HepG2 (cell line): ENCODE measurements around the gene NSMCE1. TPM values are rescaled to one million over a fixed set of nuclear protein-coding genes. Genes with fewer than 3 reads are reported as not detected.

Experiments
- CCDC6 ChIP-seq: sonication (generic); formaldehyde crosslinking; IDR thresholded peaks from 2 replicates; pipeline ENCODE4 v1.8.1; 2022; ENCODE audit warnings: mild to moderate bottlenecking, missing genetic modification reagents, moderate library complexity
- ELF1 ChIP-seq: sonication (generic); formaldehyde crosslinking; IDR thresholded peaks from 2 replicates; pipeline ENCODE4 v1.4.0; 2020; ENCODE audit warnings: missing genetic modification reagents
- JUNB ChIP-seq: sonication (generic); formaldehyde crosslinking; IDR thresholded peaks from 2 replicates; pipeline ENCODE4 v1.8.0; 2022; ENCODE audit warnings: missing genetic modification reagents, mild to moderate bottlenecking, borderline replicate concordance
- KLF15 ChIP-seq: sonication (generic); formaldehyde crosslinking; IDR thresholded peaks from 2 replicates; pipeline ENCODE4 v1.8.1; 2023; ENCODE audit warnings: borderline replicate concordance, mild to moderate bottlenecking, inconsistent platforms, missing genetic modification reagents, mixed read lengths
- NR2F6 ChIP-seq, 2 experiments: IDR thresholded peaks; 2 replicates each; pipeline ENCODE4 v1.6.1; 2016; ENCODE audit warnings: antibody characterized with exemption in 1 of 2, mild to moderate bottlenecking in 1 of 2
- SATB2 ChIP-seq: sonication (generic); formaldehyde crosslinking; IDR thresholded peaks from 2 replicates; pipeline ENCODE4 v1.5.0; 2020; ENCODE audit warnings: missing genetic modification reagents
- SRY ChIP-seq: sonication (generic); formaldehyde crosslinking; IDR thresholded peaks from 2 replicates; pipeline ENCODE4 v1.8.0; 2022; ENCODE audit warnings: mild to moderate bottlenecking, missing genetic modification reagents
- XBP1 ChIP-seq: sonication (generic); formaldehyde crosslinking; IDR thresholded peaks from 2 replicates; pipeline ENCODE4 v1.5.0; 2020; ENCODE audit warnings: missing genetic modification reagents
- ZFY ChIP-seq: sonication (generic); formaldehyde crosslinking; IDR thresholded peaks from 2 replicates; pipeline ENCODE4 v1.4.0; 2020; ENCODE audit warnings: missing genetic modification reagents
- ZNF619 ChIP-seq: sonication (generic); formaldehyde crosslinking; IDR thresholded peaks from 2 replicates; pipeline ENCODE4 v1.4.0; 2020; ENCODE audit warnings: mild to moderate bottlenecking, missing genetic modification reagents
- ZNF737 ChIP-seq: sonication (generic); formaldehyde crosslinking; IDR thresholded peaks from 2 replicates; pipeline ENCODE4 v1.5.0; 2020; ENCODE audit warnings: missing genetic modification reagents, mild to moderate bottlenecking, borderline replicate concordance
- ZNF766 ChIP-seq: sonication (generic); formaldehyde crosslinking; IDR thresholded peaks from 2 replicates; pipeline ENCODE4 v1.5.0; 2020; ENCODE audit warnings: missing genetic modification reagents, borderline replicate concordance
- ZNF773 ChIP-seq: sonication (generic); formaldehyde crosslinking; IDR thresholded peaks from 2 replicates; pipeline ENCODE4 v1.4.0; 2020; ENCODE audit warnings: missing genetic modification reagents, borderline replicate concordance
- polyA plus RNA-seq, 8 experiments: library from polyadenylated mRNA; depleted of rRNA in 3 of 8; stranded (reverse) in 7 of 8; unstranded in 1 of 8; fragments of >200 nt; fragmentation: Illumina TruSeq in 4 of 8; extraction: Trizol in 4 of 8; gene quantifications; 2 replicates each; pipeline versions ENCODE4 v1.2.1 to v1.2.3, GENCODE V29; 2011 to 2016; ENCODE audit warnings: low read depth in 4 of 8, missing spikeins in 1 of 8, mixed read lengths in 1 of 8; ENCODE audit not compliant: insufficient read depth in 1 of 8
- total RNA-seq, 5 experiments: library from RNA; depleted of rRNA; stranded (reverse); fragments of >200 nt; fragmentation: Illumina TruSeq; extraction: Trizol; gene quantifications; 2 replicates each; pipeline ENCODE4 v1.2.3, GENCODE V29; 2016; ENCODE audit warnings: low read depth in 1 of 5
- TF ChIP-seq, protein P1 (sequence below): sonication (generic); formaldehyde crosslinking; IDR thresholded peaks from 2 replicates; pipeline ENCODE4 v1.4.0; 2020; ENCODE audit warnings: missing genetic modification reagents, borderline replicate concordance
- TF ChIP-seq, protein P2 (sequence below), 2 experiments: sonication (generic) in 1 of 2; formaldehyde crosslinking in 1 of 2; IDR thresholded peaks; 2 replicates each; pipeline versions ENCODE4 v1.5.1 to v1.6.1; 2011 to 2020; ENCODE audit warnings: borderline replicate concordance in 1 of 2, low read depth in 1 of 2, low read length in 1 of 2, mild to moderate bottlenecking in 1 of 2, missing genetic modification reagents in 1 of 2, moderate library complexity in 1 of 2
- TF ChIP-seq, protein P3 (sequence below): sonication (generic); formaldehyde crosslinking; IDR thresholded peaks from 2 replicates; pipeline ENCODE4; 2020; ENCODE audit warnings: missing genetic modification reagents, mild to moderate bottlenecking, borderline replicate concordance
- TF ChIP-seq, protein P4 (sequence below): sonication (generic); formaldehyde crosslinking; IDR thresholded peaks from 2 replicates; pipeline ENCODE4 v1.8.1; 2023; ENCODE audit warnings: mild to moderate bottlenecking, moderate library complexity, missing genetic modification reagents
- TF ChIP-seq, protein P5 (sequence below): sonication (generic); formaldehyde crosslinking; IDR thresholded peaks from 2 replicates; pipeline ENCODE4 v1.9.0; 2021; ENCODE audit warnings: missing genetic modification reagents, borderline replicate concordance

NSMCE1 gene
- total and polyA plus RNA-seq, 2 of the 13 experiments (the other 11 are each of a cell fraction or from before 2014, with no cell fraction given), result 42.7 to 52.9 TPM

DNA sequence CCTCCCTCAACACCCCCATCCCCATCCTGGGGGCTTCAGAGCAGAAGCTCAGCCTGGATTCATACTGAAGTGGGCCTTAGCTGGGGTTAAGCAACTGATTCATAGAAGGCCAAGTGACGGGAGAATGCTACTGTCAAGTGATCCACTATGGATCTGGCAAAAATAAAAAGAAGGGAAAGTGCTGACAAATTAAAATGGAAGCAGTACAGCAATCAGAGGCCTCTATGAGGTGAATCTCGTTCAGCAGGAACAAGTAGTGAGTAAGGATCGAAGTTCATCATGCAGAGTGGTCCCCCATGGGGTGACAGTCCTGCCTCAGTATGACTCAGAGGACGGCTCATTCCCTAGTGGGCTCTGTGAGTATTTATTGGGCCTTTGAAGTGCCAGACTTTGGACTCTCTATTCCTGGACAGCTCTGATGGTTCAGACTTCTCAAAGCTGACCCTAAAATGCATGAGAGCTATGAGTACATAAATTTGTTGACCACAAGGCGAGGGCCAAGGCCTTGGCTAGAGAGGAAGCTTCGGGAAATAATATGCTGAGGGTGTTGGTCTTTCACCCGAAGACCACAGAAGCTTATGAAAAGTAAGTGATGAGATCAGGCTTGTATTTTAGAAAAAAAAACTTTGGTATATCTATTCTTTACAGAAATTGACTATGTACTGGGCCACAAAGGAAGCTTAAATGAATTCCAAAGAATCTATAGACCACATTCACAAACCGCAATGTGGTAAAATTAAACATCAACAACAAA is 5.3 kb upstream of the NSMCE1 start (continued):
- TF ChIP-seq XBP1 (no peak), ZNF766 (CRISPR knock-in tag) (peak; percentile 92), NR2F6 (IDR thresholded peaks at IDR 0.05) (peak; percentile 96), NR2F6 (CRISPR knock-in tag; IDR thresholded peaks at IDR 0.05) (peak; percentile 97), SATB2 (CRISPR knock-in tag) (peak; percentile 92), ZNF737 (CRISPR knock-in tag) (no peak), JUNB (peak; percentile 87; the same call in 1 of the 2 replicates), ZFY (peak; percentile 76), KLF15 (CRISPR knock-in tag) (no peak), SRY (CRISPR knock-in tag) (no peak), ZNF773 (0 out of 2 replicates have a peak, but pooled peaks have one; percentile 66), CCDC6 (CRISPR knock-in tag) (peak; percentile 60; the same call in 1 of the 2 replicates), ELF1 (CRISPR knock-in tag) (peak; percentile 52; the same call in 1 of the 2 replicates), ZNF619 (CRISPR knock-in tag) (no peak)
- TF ChIP-seq, protein P1, sequence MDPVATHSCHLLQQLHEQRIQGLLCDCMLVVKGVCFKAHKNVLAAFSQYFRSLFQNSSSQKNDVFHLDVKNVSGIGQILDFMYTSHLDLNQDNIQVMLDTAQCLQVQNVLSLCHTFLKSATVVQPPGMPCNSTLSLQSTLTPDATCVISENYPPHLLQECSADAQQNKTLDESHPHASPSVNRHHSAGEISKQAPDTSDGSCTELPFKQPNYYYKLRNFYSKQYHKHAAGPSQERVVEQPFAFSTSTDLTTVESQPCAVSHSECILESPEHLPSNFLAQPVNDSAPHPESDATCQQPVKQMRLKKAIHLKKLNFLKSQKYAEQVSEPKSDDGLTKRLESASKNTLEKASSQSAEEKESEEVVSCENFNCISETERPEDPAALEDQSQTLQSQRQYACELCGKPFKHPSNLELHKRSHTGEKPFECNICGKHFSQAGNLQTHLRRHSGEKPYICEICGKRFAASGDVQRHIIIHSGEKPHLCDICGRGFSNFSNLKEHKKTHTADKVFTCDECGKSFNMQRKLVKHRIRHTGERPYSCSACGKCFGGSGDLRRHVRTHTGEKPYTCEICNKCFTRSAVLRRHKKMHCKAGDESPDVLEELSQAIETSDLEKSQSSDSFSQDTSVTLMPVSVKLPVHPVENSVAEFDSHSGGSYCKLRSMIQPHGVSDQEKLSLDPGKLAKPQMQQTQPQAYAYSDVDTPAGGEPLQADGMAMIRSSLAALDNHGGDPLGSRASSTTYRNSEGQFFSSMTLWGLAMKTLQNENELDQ (CRISPR knock-in tag), result no peak
- TF ChIP-seq, protein P2, sequence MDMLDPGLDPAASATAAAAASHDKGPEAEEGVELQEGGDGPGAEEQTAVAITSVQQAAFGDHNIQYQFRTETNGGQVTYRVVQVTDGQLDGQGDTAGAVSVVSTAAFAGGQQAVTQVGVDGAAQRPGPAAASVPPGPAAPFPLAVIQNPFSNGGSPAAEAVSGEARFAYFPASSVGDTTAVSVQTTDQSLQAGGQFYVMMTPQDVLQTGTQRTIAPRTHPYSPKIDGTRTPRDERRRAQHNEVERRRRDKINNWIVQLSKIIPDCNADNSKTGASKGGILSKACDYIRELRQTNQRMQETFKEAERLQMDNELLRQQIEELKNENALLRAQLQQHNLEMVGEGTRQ (IDR thresholded peaks at IDR 0.05; ENCODE audit: low read depth, low read length), result no peak
- TF ChIP-seq, protein P2 (CRISPR knock-in tag; IDR thresholded peaks at IDR 0.05; ENCODE audit: borderline replicate concordance), result no peak
- TF ChIP-seq, protein P3, sequence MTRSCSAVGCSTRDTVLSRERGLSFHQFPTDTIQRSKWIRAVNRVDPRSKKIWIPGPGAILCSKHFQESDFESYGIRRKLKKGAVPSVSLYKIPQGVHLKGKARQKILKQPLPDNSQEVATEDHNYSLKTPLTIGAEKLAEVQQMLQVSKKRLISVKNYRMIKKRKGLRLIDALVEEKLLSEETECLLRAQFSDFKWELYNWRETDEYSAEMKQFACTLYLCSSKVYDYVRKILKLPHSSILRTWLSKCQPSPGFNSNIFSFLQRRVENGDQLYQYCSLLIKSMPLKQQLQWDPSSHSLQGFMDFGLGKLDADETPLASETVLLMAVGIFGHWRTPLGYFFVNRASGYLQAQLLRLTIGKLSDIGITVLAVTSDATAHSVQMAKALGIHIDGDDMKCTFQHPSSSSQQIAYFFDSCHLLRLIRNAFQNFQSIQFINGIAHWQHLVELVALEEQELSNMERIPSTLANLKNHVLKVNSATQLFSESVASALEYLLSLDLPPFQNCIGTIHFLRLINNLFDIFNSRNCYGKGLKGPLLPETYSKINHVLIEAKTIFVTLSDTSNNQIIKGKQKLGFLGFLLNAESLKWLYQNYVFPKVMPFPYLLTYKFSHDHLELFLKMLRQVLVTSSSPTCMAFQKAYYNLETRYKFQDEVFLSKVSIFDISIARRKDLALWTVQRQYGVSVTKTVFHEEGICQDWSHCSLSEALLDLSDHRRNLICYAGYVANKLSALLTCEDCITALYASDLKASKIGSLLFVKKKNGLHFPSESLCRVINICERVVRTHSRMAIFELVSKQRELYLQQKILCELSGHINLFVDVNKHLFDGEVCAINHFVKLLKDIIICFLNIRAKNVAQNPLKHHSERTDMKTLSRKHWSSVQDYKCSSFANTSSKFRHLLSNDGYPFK (CRISPR knock-in tag), result peak; percentile 46; the same call in 1 of the 2 replicates
- TF ChIP-seq, protein P4, sequence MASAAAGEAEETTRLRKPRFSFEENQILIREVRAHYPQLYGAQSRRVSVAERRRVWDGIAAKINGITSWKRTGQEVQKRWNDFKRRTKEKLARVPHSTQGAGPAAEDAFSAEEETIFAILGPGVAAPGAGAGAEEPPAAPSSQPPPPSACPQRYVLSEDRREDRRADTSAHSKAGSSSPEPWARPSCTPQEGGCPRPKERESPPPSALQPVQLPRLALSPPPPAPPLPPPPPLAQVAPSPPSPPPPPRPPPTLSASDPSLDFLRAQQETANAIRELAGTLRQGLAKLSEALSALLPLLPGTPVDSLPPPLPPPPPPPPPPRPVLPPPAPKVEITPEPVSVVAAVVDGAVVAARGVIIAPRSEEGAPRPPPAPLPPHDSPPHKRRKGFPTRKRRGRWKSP (CRISPR knock-in tag), result peak; percentile 88
- TF ChIP-seq, protein P5, sequence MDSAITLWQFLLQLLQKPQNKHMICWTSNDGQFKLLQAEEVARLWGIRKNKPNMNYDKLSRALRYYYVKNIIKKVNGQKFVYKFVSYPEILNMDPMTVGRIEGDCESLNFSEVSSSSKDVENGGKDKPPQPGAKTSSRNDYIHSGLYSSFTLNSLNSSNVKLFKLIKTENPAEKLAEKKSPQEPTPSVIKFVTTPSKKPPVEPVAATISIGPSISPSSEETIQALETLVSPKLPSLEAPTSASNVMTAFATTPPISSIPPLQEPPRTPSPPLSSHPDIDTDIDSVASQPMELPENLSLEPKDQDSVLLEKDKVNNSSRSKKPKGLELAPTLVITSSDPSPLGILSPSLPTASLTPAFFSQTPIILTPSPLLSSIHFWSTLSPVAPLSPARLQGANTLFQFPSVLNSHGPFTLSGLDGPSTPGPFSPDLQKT (CRISPR knock-in tag), result no peak
